HCT116 (cell line): ENCODE data around the gene CFL1. TPM values are rescaled to one million over a fixed set of nuclear protein-coding genes. Genes with fewer than 3 reads are reported as not detected.

Experiments used
- ATAC-seq: fragments of 200-7000 bp; cut with Tn5 transposase; 2 replicates; pipeline ENCODE4 v1.9.1; 2020; ENCODE audit warnings: mild to moderate bottlenecking, moderate library complexity
- BruUV-seq: library from RNA; stranded (reverse); fragments of 400-500 nt; replicated peaks from 2 replicates; lab custom pipeline; 2021; lab: Mats Ljungman, UMichigan
- CTCF ChIA-PET: fragments of 300-600 bp; sonication (Branson Sonifier 250); formaldehyde crosslinking; loops from one replicate; lab custom pipeline; 2021; ENCODE audit warnings: antibody characterized with exemption; lab: Charles Lee
- POLR2A ChIA-PET: fragments of 300-600, 350-600 bp; sonication (Branson Sonifier 250); formaldehyde crosslinking; loops from one replicate; lab custom pipeline; 2021; ENCODE audit warnings: antibody characterized with exemption; lab: Charles Lee
- RAD21 ChIA-PET, 2 experiments: fragments of 300-600 bp; sonication (Branson Sonifier 250); formaldehyde crosslinking; loops; one replicate each; lab custom pipeline; 2023; ENCODE audit warnings: low total read pairs in 2 of 2; ENCODE audit not compliant: uncharacterized antibody in 2 of 2, unreplicated experiment in 2 of 2, low non-redundant PET in 1 of 2; lab: Charles Lee
- DNase-seq: peaks from one replicate; pipeline ENCODE4 v3.0.0-alpha.2; 2010; ENCODE audit warnings: low read depth, low spot score
- H2AFZ ChIP-seq: fragments of 200-600 bp; shearing (Covaris generic), sonication (generic); 2 replicates; pipeline ENCODE4 v1.6.1; 2017; ENCODE audit warnings: low read depth, mixed run types, mixed read lengths, antibody characterized with exemption, low read length; ENCODE audit not compliant: poor library complexity, severe bottlenecking
- H3K27ac ChIP-seq: 2 replicates; pipeline ENCODE4 v1.5.1; 2012; ENCODE audit warnings: low read depth, low read length
- H3K27me3 ChIP-seq: fragments of 200-600 bp; sonication (generic); 2 replicates; pipeline ENCODE4 v1.6.1; 2016; ENCODE audit warnings: mixed run types, low read length, mixed read lengths; ENCODE audit not compliant: insufficient read depth
- H3K36me3 ChIP-seq, 2 experiments: fragments of 200-500 bp in 1 of 2; fragments of 200-600 bp in 1 of 2; sonication (Bioruptor generic) in 1 of 2; sonication (generic) in 1 of 2; 2 replicates each; pipeline versions ENCODE4 v1.5.1 to v1.6.1; 2014 to 2016; ENCODE audit warnings: low read length in 2 of 2, inconsistent platforms in 1 of 2, mixed read lengths in 1 of 2, mixed run types in 1 of 2; ENCODE audit not compliant: insufficient read depth in 2 of 2, control insufficient read depth in 1 of 2
- H3K4me1 ChIP-seq, 2 experiments: fragments of 200-600 bp in 1 of 2; sonication (generic) in 1 of 2; 2 replicates each; pipeline versions ENCODE4 v1.5.1 to v1.6.1; 2012 to 2017; ENCODE audit warnings: low read length in 2 of 2, inconsistent platforms in 1 of 2, mild to moderate bottlenecking in 1 of 2, mixed read lengths in 1 of 2, mixed run types in 1 of 2, moderate library complexity in 1 of 2; ENCODE audit not compliant: insufficient read depth in 2 of 2, control insufficient read depth in 1 of 2
- H3K4me2 ChIP-seq: fragments of 200-600 bp; sonication (generic); 2 replicates; pipeline ENCODE4 v1.6.1; 2017; ENCODE audit warnings: mixed run types, low read length, mixed read lengths
- H3K4me3 ChIP-seq, 2 experiments: fragments of 200-600 bp in 1 of 2; sonication (generic) in 1 of 2; replicated peaks in 1 of 2; 2 replicates each; pipeline ENCODE4 v1.5.1; 2011 to 2016; ENCODE audit warnings: low read length in 2 of 2, control low read depth in 1 of 2, low read depth in 1 of 2, mild to moderate bottlenecking in 1 of 2, mixed read lengths in 1 of 2, mixed run types in 1 of 2
- H3K79me2 ChIP-seq: fragments of 200-600 bp; sonication (generic); 2 replicates; pipeline ENCODE4 v1.6.1; 2017; ENCODE audit warnings: mild to moderate bottlenecking, mixed run types, low read length, moderate library complexity, mixed read lengths; ENCODE audit not compliant: insufficient read depth
- H3K9ac ChIP-seq: fragments of 200-600 bp; sonication (generic); 2 replicates; pipeline ENCODE4 v1.6.1; 2016; ENCODE audit warnings: low read length, mixed read lengths
- H3K9me2 ChIP-seq: fragments of 200-600 bp; sonication (generic), shearing (Covaris generic); 2 replicates; pipeline ENCODE4 v1.6.1; 2017; ENCODE audit warnings: mixed run types, mild to moderate bottlenecking, moderate library complexity; ENCODE audit not compliant: insufficient read depth
- H3K9me3 ChIP-seq, 2 experiments: fragments of 200-500 bp in 1 of 2; fragments of 200-600 bp in 1 of 2; sonication (Bioruptor generic) in 1 of 2; sonication (generic) in 1 of 2; 2 replicates each; pipeline ENCODE4 v1.6.1; 2014 to 2017; ENCODE audit warnings: low read length in 2 of 2, mixed read lengths in 2 of 2, inconsistent platforms in 1 of 2, low read depth in 1 of 2, mild to moderate bottlenecking in 1 of 2, mixed run types in 1 of 2, moderate library complexity in 1 of 2; ENCODE audit not compliant: control insufficient read depth in 1 of 2, insufficient read depth in 1 of 2
- H4K20me1 ChIP-seq: fragments of 200-600 bp; sonication (generic), shearing (Covaris generic); 2 replicates; pipeline ENCODE4 v1.6.1; 2017; ENCODE audit warnings: mixed run types, mild to moderate bottlenecking, moderate library complexity; ENCODE audit not compliant: insufficient read depth
- CBX3 ChIP-seq: IDR thresholded peaks from 2 replicates; pipeline ENCODE4 v1.6.1; 2012; ENCODE audit warnings: low read depth
- EZH2 ChIP-seq: fragments of 200-600 bp; sonication (generic); IDR thresholded peaks from 2 replicates; pipeline ENCODE4 v1.6.1; 2017; ENCODE audit warnings: antibody characterized with exemption, mixed run types
- FOSL1 ChIP-seq: IDR thresholded peaks from 2 replicates; pipeline ENCODE4 v1.6.1; 2012; ENCODE audit warnings: low read depth
- JUND ChIP-seq: IDR thresholded peaks from 2 replicates; pipeline ENCODE4 v1.6.1; 2012
- SP1 ChIP-seq: IDR thresholded peaks from 2 replicates; pipeline ENCODE4 v1.6.1; 2012; ENCODE audit warnings: low read depth
- SRF ChIP-seq: IDR thresholded peaks from 2 replicates; pipeline ENCODE4 v1.6.1; 2012; ENCODE audit warnings: low read depth
- TCF7L2 ChIP-seq: IDR thresholded peaks from 2 replicates; pipeline ENCODE4 v1.7.0; 2011; ENCODE audit warnings: borderline replicate concordance, inconsistent platforms; ENCODE audit not compliant: insufficient read depth, insufficient read length; ENCODE audit errors: extremely low read depth
- YY1 ChIP-seq: IDR thresholded peaks from 2 replicates; pipeline ENCODE4 v1.6.1; 2011; ENCODE audit warnings: low read length, low read depth, moderate library complexity, mild to moderate bottlenecking; ENCODE audit not compliant: insufficient replicate concordance; ENCODE audit errors: extremely low read depth
- ZNF274 ChIP-seq: fragments of 200-500 bp; sonication (Bioruptor generic); IDR thresholded peaks from 2 replicates; pipeline ENCODE4 v1.6.1; 2014; ENCODE audit warnings: mild to moderate bottlenecking, low read depth, low read length, inconsistent platforms
- intact Hi-C: fragments of 100-400 bp; cut with micrococcal nuclease; formaldehyde crosslinking; loops from 2 replicates; pipeline ENCODE4 v1.10.0; 2022
- total RNA-seq: library from RNA; stranded (reverse); gene quantifications from one replicate; pipeline ENCODE4 v1.2.1, GENCODE V29; 2021; ENCODE audit not compliant: unreplicated experiment
- TF ChIP-seq, protein P1 (sequence below): IDR thresholded peaks from 2 replicates; pipeline ENCODE4 v1.6.1; 2012

The CFL1 gene
- total RNA-seq, 1 experiment from 2014 or later = 1,270 TPM

DNA sequence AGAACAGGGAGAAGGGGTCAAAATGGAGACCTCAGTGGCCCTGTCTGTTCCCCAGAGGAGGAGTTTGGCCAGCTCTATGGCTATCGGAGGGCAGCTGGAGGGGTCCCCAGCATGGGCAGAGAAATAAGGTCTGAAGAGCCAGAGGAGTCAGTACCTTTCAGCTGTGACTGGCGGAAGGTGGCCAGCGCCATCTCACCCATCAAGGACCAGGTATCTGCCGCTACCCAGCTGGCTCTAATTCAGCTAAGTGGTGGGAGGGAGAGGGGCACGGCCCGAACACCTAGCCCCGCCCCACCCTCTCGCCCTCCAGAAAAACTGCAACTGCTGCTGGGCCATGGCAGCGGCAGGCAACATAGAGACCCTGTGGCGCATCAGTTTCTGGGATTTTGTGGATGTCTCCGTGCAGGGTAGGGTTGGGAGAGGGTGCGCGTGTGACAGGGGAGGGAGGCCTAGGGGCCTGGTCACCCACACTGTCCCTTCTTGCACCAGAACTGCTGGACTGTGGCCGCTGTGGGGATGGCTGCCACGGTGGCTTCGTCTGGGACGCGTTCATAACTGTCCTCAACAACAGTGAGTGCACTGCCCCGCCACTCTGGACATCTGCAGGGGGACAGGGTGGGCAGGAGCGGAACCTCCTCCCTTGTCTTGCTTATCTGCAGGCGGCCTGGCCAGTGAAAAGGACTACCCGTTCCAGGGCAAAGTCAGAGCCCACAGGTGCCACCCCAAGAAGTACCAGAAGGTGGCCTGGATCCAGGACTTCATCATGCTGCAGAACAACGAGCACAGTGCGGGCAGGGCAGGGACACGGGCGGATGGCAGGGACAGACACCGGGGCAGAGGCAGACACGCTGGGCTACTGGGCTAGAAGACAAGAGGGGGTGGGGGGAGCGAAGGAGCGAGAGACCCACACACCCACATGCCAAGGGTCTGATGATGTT, 24.4 kb upstream of the CFL1 start:
- Histone ChIP-seq H3K79me2 (peaks cover 32% of the 10 kb centered on the region), H3K4me3 (no peak overlapping the region), H3K4me2 (no peak overlapping the region), H3K4me1 (peaks cover 7 to 21% of the 10 kb centered on the region in 2 experiments), H3K27me3 (no peaks in the 10 kb centered on the region), H3K9me2 (no peaks in the 10 kb centered on the region), H4K20me1 (no peaks in the 10 kb centered on the region), H3K9ac (no peak overlapping the region), H3K9me3 (no peaks in the 10 kb centered on the region), H3K36me3 (peaks cover 14 to 50% of the 10 kb centered on the region in 2 experiments), H2AFZ (no peak overlapping the region), H3K27ac (no peak overlapping the region)
- no TSS peak for BruUV-seq
- no peak for ATAC-seq
- ChIA-PET RAD21 (no interaction called here), POLR2A (interaction anchor here (1.0 to 1.4 kb wide), 3 partner anchors 8 to 23 kb away, joined by 3 to 6 read pairs (median 3); partner anchors contain the start of genes CCDC85B and MUS81), CTCF (no interaction called here)
- TF ChIP-seq EZH2 (no peak), SP1 (no peak), ZNF274 (no peak), YY1 (no peak)
- TF ChIP-seq, protein P1, sequence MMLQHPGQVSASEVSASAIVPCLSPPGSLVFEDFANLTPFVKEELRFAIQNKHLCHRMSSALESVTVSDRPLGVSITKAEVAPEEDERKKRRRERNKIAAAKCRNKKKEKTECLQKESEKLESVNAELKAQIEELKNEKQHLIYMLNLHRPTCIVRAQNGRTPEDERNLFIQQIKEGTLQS = no peak
- DNase-seq = no peak
- intact Hi-C loops = no loop called here

DNA sequence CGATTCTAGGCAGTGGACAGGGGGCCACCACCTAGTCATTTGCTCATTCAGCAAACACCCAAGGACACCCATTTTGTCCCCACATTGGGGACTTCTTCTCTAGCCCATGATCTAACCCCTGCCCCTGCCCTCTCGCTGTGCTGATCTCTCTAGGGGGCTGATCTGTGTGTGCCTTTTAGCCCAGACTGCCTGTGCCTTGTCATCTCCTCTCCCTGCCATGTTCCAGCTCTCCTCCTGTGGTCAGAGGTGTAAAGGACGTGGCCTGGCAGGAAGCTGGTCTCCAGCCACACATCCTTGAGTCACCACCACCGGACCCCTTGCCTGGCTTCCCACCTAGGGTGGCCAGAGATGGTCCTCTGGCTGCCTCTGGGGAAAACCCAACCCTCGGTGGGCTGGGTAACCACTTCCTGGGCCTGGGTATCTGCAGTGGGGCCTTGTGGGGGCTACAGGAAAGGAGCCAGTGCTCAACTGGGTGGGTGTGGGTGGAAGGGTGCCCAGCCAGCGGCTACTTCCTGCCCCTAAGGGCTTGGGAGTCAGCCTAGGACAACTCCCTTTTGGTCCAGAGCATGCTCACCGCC, 23.0 kb upstream of the CFL1 start:
- no peaks in the 10 kb centered on the region for H3K9me3 ChIP-seq
- peaks cover 5 to 36% of the 10 kb centered on the region in 2 experiments for H3K36me3 ChIP-seq
- intact Hi-C loops = no loop called here
- no peak overlapping the region for H3K4me3 ChIP-seq
- H3K79me2 ChIP-seq = peaks cover 22% of the 10 kb centered on the region; the same call in 1 of the 2 replicates
- no peak overlapping the region for H3K27ac ChIP-seq
- TF ChIP-seq, protein P1 = no peak
- TF ChIP-seq JUND (no peak), CBX3 (no peak), SRF (no peak), EZH2 (no peak), FOSL1 (no peak), TCF7L2 (no peak)
- ChIA-PET POLR2A (no interaction called here), CTCF (no interaction called here), RAD21 (no interaction called here)
- H2AFZ ChIP-seq = no peak overlapping the region
- H3K9ac ChIP-seq = no peak overlapping the region
- H3K4me2 ChIP-seq = no peak overlapping the region
- H3K9me2 ChIP-seq = no peaks in the 10 kb centered on the region
- ATAC-seq = no peak
- no peaks in the 10 kb centered on the region for H3K27me3 ChIP-seq
- H3K4me1 ChIP-seq = peaks cover 2 to 11% of the 10 kb centered on the region in 2 experiments; a peak in 3 of 4 replicates
- no TSS peak for BruUV-seq
- H4K20me1 ChIP-seq = no peaks in the 10 kb centered on the region
- DNase-seq = no peak
